HG03060 (cell line): ENCODE data around the gene OXLD1.

ENCODE experiments used
- ATAC-seq: cut with Tn5 transposase; IDR thresholded peaks from one replicate; pipeline ENCODE4 v1.9.1; 2021; ENCODE audit warnings: low read depth, moderate number of reproducible peaks; ENCODE audit not compliant: unreplicated experiment

Gene OXLD1

GRCh38 chr17:81655378-81656117, 10.9 kb downstream of the OXLD1 start:
- no peak for ATAC-seq

GRCh38 chr17:81652906-81653771, 13.3 kb downstream of the OXLD1 start:
- ATAC-seq = no peak

- no peak for ATAC-seq
Measured at GRCh38 chr17:81651692-81652091, 14.7 kb downstream of the OXLD1 start.

GRCh38 chr17:81650951-81651350, 15.5 kb downstream of the OXLD1 start:
- no peak for ATAC-seq

- ATAC-seq = no peak
Measured at GRCh38 chr17:81648707-81649085, 17.7 kb downstream of the OXLD1 start.

GRCh38 chr17:81648013-81648706, 18.2 kb downstream of the OXLD1 start:
- ATAC-seq = no peak

GRCh38 chr17:81647640-81648012, 18.8 kb downstream of the OXLD1 start:
- ATAC-seq = no peak

GRCh38 chr17:81646869-81647600, 19.4 kb downstream of the OXLD1 start:
- no peak for ATAC-seq

- ATAC-seq = no peak
Measured at GRCh38 chr17:81644976-81645952, 21.1 kb downstream of the OXLD1 start.

GRCh38 chr17:81644496-81644895, 21.9 kb downstream of the OXLD1 start:
- ATAC-seq = no peak

- ATAC-seq = no peak
Measured at GRCh38 chr17:81641825-81642489, 24.4 kb downstream of the OXLD1 start.

- no peak for ATAC-seq
Measured at GRCh38 chr17:81640011-81640410, 26.4 kb downstream of the OXLD1 start.

- no peak for ATAC-seq
Measured at GRCh38 chr17:81638683-81639082, 27.7 kb downstream of the OXLD1 start.

- peak; percentile 66 for ATAC-seq
Measured at GRCh38 chr17:81636505-81637288, 29.7 kb downstream of the OXLD1 start, which contains the start of the genes NPLOC4 and TSPAN10. NPLOC4 (minus strand) TSS chr17:81637112; CDS start chr17:81636930, 182 bp downstream. TSPAN10 (plus strand) TSS chr17:81637196; CDS start chr17:81642413, 5,217 bp downstream.

- ATAC-seq = no peak
Measured at GRCh38 chr17:81635973-81636504, 30.4 kb downstream of the OXLD1 start.

GRCh38 chr17:81635431-81635830, 31.0 kb downstream of the OXLD1 start:
- ATAC-seq = no peak

GRCh38 chr17:81631482-81631881, 34.9 kb downstream of the OXLD1 start:
- no peak for ATAC-seq

- no peak for ATAC-seq
Measured at GRCh38 chr17:81630274-81630673, 36.1 kb downstream of the OXLD1 start.
